Stomach (tissue), 9 donors: ENCODE data around the gene SNX5. TPM values are rescaled to one million over a fixed set of nuclear protein-coding genes. Genes with fewer than 3 reads are reported as not detected.

Experiments
- DNase-seq, 2 donors: peaks; one replicate each; pipeline versions ENCODE4 v3.0.0 to v3.0.0-alpha.2; 2013 to 2019
- H3K27ac ChIP-seq, 5 donors: fragments of 200-600 bp in 4 of 5; sonication (generic) in 4 of 5; one replicate each; pipeline ENCODE4 v1.5.1; 2013 to 2019; ENCODE audit warnings: mild to moderate bottlenecking in 1 of 5, moderate library complexity in 1 of 5
- H3K27me3 ChIP-seq, 3 donors: fragments of 200-600 bp; sonication (generic); one replicate each; pipeline ENCODE4 v1.5.1; 2017 to 2019; ENCODE audit warnings: mixed run types in 1 of 3
- H3K36me3 ChIP-seq, 4 donors: fragments of 200-600 bp; sonication (generic); 1 replicate in 3 of 4; 2 replicates in 1 of 4; pipeline ENCODE4 v1.5.1; 2016 to 2019
- H3K4me1 ChIP-seq, 4 donors: fragments of 200-600 bp; sonication (generic); one replicate each; pipeline ENCODE4 v1.5.1; 2016 to 2019
- H3K4me3 ChIP-seq, 4 donors: fragments of 200-600 bp; sonication (generic) in 3 of 4; one replicate each; pipeline ENCODE4 v1.5.1; 2016 to 2019; ENCODE audit warnings: mild to moderate bottlenecking in 1 of 4
- H3K9me3 ChIP-seq, 4 donors: fragments of 200-600 bp; sonication (generic); one replicate each; pipeline ENCODE4 v1.5.1; 2016 to 2019
- EP300 ChIP-seq: sonication (generic); formaldehyde crosslinking; IDR thresholded peaks from one replicate; pipeline ENCODE4 v1.6.1; 2017; ENCODE audit warnings: antibody characterized with exemption
- POLR2A ChIP-seq, 4 donors: fragments of 450-650 bp; IDR thresholded peaks; one replicate each; pipeline ENCODE4 v1.6.1; 2016; ENCODE audit warnings: antibody characterized with exemption in 4 of 4, control low read depth in 2 of 4, mild to moderate bottlenecking in 1 of 4, moderate library complexity in 1 of 4
- POLR2AphosphoS5 ChIP-seq, 3 donors: sonication (generic); formaldehyde crosslinking; IDR thresholded peaks; one replicate each; pipeline ENCODE4 v1.6.1; 2016; ENCODE audit warnings: antibody characterized with exemption in 3 of 3
- WGBS, 5 donors: extraction: QIAGEN DNeasy Blood & Tissue Kit in 3 of 5; methylation state at CpG; one replicate each; pipeline versions ENCODE4 v1.1.5 to v1.1.7; 2013 to 2018; 5-methylcytosine and 5-hydroxymethylcytosine counted together
- intact Hi-C: fragments of 100-400 bp; cut with DNase I; formaldehyde crosslinking; loops from one replicate; pipeline ENCODE4 v1.15.1; 2023; ENCODE audit warnings: low total_unique reads
- polyA plus RNA-seq, 3 donors: library from polyadenylated mRNA; stranded (reverse); fragments of 200-250 nt; gene quantifications; one replicate each; pipeline ENCODE4 v1.2.3, GENCODE V29; 2013
- total RNA-seq, 5 donors: library from RNA; depleted of rRNA; stranded (reverse); fragments of >200 nt; gene quantifications; one replicate each; pipeline versions ENCODE4 v1.1.0 to v1.2.3, GENCODE V29; 2014 to 2016
- TF ChIP-seq, protein P1 (sequence below), 7 experiments: fragments of 450-650 bp in 4 of 7; fragments of 200-600 bp in 3 of 7; sonication (generic) in 3 of 7; IDR thresholded peaks; one replicate each; pipeline ENCODE4 v1.5.1; 2016 to 2019; ENCODE audit warnings: antibody characterized with exemption in 7 of 7, control low read depth in 2 of 7, mild to moderate bottlenecking in 1 of 7
- donor health status: healthy with polysubstance abuse.
- donor health status: Bipolar disorder and iron deficiency.
- donor health status: healthy.

SNX5 gene
- total and polyA plus RNA-seq, 8 donors = 47.3 to 202 (median 103) TPM

- peaks cover 0 to 10% (median 6%) of the 10 kb centered on the region in 4 donors for H3K4me1 ChIP-seq
- no peak overlapping the region for H3K4me3 ChIP-seq
- H3K27me3 ChIP-seq = no peaks in the 10 kb centered on the region
- H3K27ac ChIP-seq = no peak overlapping the region
- no peak for TF ChIP-seq POLR2AphosphoS5 (IDR thresholded peaks at IDR 0.05)
- TF ChIP-seq, protein P1, sequence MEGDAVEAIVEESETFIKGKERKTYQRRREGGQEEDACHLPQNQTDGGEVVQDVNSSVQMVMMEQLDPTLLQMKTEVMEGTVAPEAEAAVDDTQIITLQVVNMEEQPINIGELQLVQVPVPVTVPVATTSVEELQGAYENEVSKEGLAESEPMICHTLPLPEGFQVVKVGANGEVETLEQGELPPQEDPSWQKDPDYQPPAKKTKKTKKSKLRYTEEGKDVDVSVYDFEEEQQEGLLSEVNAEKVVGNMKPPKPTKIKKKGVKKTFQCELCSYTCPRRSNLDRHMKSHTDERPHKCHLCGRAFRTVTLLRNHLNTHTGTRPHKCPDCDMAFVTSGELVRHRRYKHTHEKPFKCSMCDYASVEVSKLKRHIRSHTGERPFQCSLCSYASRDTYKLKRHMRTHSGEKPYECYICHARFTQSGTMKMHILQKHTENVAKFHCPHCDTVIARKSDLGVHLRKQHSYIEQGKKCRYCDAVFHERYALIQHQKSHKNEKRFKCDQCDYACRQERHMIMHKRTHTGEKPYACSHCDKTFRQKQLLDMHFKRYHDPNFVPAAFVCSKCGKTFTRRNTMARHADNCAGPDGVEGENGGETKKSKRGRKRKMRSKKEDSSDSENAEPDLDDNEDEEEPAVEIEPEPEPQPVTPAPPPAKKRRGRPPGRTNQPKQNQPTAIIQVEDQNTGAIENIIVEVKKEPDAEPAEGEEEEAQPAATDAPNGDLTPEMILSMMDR (IDR thresholded peaks at IDR 0.05) = no peak
- no peak for TF ChIP-seq EP300
- no peak for TF ChIP-seq POLR2A (IDR thresholded peaks at IDR 0.05)
- 90 to 97% (median 96%) methylated on average over 4 of the region's 4 CpGs for WGBS, 5 donors
- no peak for DNase-seq
- no peaks in the 10 kb centered on the region for H3K9me3 ChIP-seq
- H3K36me3 ChIP-seq = peaks cover 81 to 100% (median 100%) of the 10 kb centered on the region in 4 donors
- intact Hi-C loops = no loop called here
These were observed 18.7 kb downstream of the SNX5 start for GRCh38 chr20:17949899-17950298.

DNA sequence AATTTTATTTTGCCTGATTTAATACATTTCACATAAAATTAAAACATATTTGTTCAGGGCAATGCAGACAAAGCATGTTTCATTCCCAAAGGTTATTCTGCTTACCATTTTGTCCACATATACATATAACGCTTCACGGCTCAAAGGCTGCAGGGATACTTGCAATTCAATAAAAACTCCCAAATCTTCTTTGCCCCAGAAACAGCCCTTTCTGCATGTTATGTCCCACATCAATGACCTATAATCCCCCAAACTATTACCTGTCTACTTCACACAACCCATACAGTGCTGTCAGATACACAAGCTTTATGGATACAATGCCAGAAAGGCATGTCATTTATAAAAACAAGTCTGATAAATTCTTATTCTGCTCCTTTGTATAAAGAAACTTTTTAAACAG, 20.2 kb downstream of the SNX5 start:
- intact Hi-C loops = no loop called here
- DNase-seq = no peak
- H3K27ac ChIP-seq = no peak overlapping the region
- H3K9me3 ChIP-seq = no peaks in the 10 kb centered on the region
- peaks cover 0 to 3% (median 0%) of the 10 kb centered on the region in 4 donors for H3K4me1 ChIP-seq
- H3K27me3 ChIP-seq = no peaks in the 10 kb centered on the region
- TF ChIP-seq POLR2A (IDR thresholded peaks at IDR 0.05) = no peak
- TF ChIP-seq, protein P1 (IDR thresholded peaks at IDR 0.05) = no peak
- no peak for TF ChIP-seq POLR2AphosphoS5 (IDR thresholded peaks at IDR 0.05)
- no peak for TF ChIP-seq EP300
- H3K36me3 ChIP-seq = peaks cover 73 to 100% (median 100%) of the 10 kb centered on the region in 4 donors
- 93 to 99% (median 93%) methylated on average over 2 of the region's 2 CpGs for WGBS, 5 donors
- H3K4me3 ChIP-seq = no peak overlapping the region

DNA sequence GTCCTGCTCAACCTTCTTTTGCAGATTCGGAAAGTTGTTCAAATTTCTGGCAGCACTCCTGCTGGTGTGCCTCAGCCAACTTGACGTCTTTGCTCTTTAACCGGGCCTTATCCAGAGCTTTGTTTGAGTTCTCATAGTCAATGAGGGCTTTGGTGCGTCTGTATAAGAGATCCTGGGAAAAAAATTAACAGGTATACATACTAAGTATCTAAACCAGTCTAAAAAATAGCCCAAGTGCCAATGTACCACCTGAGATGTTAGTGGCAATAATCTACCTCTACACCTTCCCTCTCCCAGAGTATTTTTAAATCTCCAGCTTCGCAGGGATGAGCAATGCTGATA, 21.1 kb downstream of the SNX5 start:
- whole genome bisulfite sequencing, 5 donors = 27 to 49% (median 47%) methylated on average over 5 of the region's 5 CpGs
- Histone ChIP-seq H3K36me3 (peaks cover 75 to 100% (median 100%) of the 10 kb centered on the region in 4 donors), H3K9me3 (no peaks in the 10 kb centered on the region), H3K27ac (no peak overlapping the region), H3K27me3 (no peaks in the 10 kb centered on the region), H3K4me3 (no peak overlapping the region), H3K4me1 (peaks cover 0 to 3% (median 0%) of the 10 kb centered on the region in 4 donors)
- intact Hi-C loops = no loop called here
- TF ChIP-seq POLR2A (IDR thresholded peaks at IDR 0.05) = no peak
- TF ChIP-seq, protein P1 (IDR thresholded peaks at IDR 0.05) = no peak
- no peak for DNase-seq

GRCh38 chr20:17946572-17947473, 21.8 kb downstream of the SNX5 start:
- no peak overlapping the region for H3K4me3 ChIP-seq
- no peak for DNase-seq
- TF ChIP-seq POLR2AphosphoS5 (IDR thresholded peaks at IDR 0.05) (no peak), POLR2A (IDR thresholded peaks at IDR 0.05) (no peak), EP300 (no peak)
- TF ChIP-seq, protein P1 (IDR thresholded peaks at IDR 0.05) = no peak
- H3K9me3 ChIP-seq = no peaks in the 10 kb centered on the region
- H3K4me1 ChIP-seq = peaks cover 0 to 3% (median 0%) of the 10 kb centered on the region in 4 donors
- no peaks in the 10 kb centered on the region for H3K27me3 ChIP-seq
- H3K27ac ChIP-seq = no peak overlapping the region
- 50 to 65% (median 55%) methylated on average over 6 of the region's 6 CpGs for WGBS, 5 donors
- peaks cover 81 to 100% (median 100%) of the 10 kb centered on the region in 4 donors for H3K36me3 ChIP-seq
- intact Hi-C loops = no loop called here
